ENCODE measurements around the gene TTR. TPM values are rescaled to one million over a fixed set of nuclear protein-coding genes. Genes with fewer than 3 reads are reported as not detected.

Gene TTR
- polyA plus RNA-seq (ENCODE audit: insufficient read length): 0.23 TPM
- long read RNA-seq, donor 1: 0 reads
- long read RNA-seq, donor 2, transcript TTR-201 (4 exons, 957 nt): major isoform, 8 of 8 reads
- long read RNA-seq, donor 2, partial matches to known transcripts: 0 of 8 reads
- long read RNA-seq, donor 2, other reads (novel, unspliced or antisense): 0 of 8 reads
- long read RNA-seq, donor 3: 0 reads
- long read RNA-seq, donor 4, partial matches to known transcripts: 0 of 2 reads
- long read RNA-seq, donor 4, other reads (novel, unspliced or antisense): 0 of 2 reads
- long read RNA-seq, donor 5, partial matches to known transcripts: 0 of 2 reads
- long read RNA-seq, donor 5, other reads (novel, unspliced or antisense): 0 of 2 reads
- long read RNA-seq, donor 6, partial matches to known transcripts: 0 of 3 reads
- long read RNA-seq, donor 6, other reads (novel, unspliced or antisense): 0 of 3 reads
- long read RNA-seq, donor 7, transcript TTR-201 (4 exons, 957 nt): major isoform, 9 of 11 reads
- long read RNA-seq, donor 7, partial matches to known transcripts: 0 of 11 reads
- long read RNA-seq, donor 7, other reads (novel, unspliced or antisense): 0 of 11 reads
- long read RNA-seq, donor 8: 0 reads

- no peak for DNase-seq
These were observed at the start of gene TTR for GRCh38 chr18:31591628-31592027. TTR (plus strand) TSS chr18:31591877; CDS start chr18:31591903, 26 bp downstream.

DNA sequence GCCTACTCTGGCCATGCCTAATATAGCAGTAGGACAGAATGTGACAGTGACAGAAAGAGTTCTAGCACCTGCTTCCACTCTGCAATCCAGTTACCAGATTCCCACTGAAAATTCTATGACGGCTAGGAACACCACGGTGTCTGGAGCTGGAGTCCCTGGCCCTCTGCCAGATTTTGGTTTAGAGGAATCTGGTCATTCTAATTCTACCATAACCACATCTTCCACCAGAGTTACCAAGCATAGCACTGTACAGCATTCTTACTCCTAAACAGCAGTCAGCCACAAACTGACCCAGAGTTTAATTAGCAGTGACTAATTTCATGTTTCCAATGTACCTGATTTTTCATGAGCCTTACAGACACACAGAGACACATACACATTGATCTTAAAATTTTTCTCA, 45.2 kb upstream of the TTR start:
- no peak for DNase-seq

- no peak for DNase-seq
These were observed 42.8 kb upstream of the TTR start for GRCh38 chr18:31548853-31549252.

DNA sequence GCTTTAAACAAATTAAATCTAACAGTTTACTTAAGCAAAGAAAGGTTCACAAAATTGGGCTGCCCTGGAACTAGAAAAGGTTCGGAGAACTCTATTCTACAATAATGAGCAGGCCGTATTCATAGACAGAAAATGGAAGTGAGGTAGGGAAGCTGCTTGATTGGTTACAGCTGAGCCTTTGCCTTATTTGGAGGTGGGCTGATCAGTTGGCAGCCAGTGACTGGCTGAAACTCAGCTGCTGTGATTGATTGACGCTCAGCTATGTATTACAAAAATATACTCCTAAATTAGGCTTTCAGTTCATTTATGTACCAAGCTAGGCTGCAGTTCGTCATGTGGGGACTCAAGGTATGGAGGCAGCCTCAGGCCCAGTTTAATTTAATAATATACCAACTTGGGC, 42.3 kb upstream of the TTR start:
- DNase-seq: no peak

DNA sequence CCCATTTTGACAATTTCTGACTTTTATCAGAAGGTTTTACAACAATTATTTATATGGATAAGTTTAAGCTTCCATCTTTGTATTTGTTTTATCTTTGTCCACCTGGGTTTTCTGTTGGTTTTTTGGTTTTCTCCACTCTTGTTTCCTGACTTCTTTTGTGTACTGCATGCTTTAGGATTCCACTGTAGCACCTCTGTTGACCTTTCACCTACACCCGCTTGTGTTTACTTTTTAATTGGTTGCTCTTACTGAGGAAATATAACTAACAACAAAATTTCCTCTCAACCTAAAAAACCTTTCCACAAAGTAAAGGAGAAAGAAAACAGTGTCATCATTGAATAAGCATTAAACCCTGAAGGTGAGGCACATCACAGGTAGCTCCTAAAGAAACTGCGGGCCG, 39.8 kb upstream of the TTR start:
- DNase-seq: no peak

GRCh38 chr18:31553800-31554199, 37.9 kb upstream of the TTR start:
- DNase-seq: no peak

DNA sequence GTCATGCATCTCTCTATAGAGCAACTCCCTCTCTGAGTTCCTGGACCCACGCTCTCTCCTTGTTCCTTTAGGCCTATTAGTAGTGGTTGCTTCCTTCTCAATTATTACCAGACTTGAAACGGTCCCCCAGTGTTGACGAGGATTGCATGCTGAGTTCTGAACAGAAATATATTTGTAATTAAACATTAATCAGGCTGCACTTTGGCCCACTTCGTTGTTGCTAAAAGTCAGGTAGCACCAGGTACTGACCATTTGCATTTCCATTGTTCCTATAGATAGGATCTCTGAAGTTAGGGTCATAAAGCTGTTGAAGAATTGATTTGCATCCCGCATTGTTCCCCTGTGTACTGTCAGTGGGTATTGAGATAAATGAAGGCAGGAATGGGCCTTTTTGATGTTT, 36.9 kb upstream of the TTR start:
- no peak for DNase-seq

- peak; percentile 69 for DNase-seq
These were observed 35.5 kb upstream of the TTR start for GRCh38 chr18:31555971-31556747.

GRCh38 chr18:31557446-31557845, 34.2 kb upstream of the TTR start:
- DNase-seq: no peak

DNA sequence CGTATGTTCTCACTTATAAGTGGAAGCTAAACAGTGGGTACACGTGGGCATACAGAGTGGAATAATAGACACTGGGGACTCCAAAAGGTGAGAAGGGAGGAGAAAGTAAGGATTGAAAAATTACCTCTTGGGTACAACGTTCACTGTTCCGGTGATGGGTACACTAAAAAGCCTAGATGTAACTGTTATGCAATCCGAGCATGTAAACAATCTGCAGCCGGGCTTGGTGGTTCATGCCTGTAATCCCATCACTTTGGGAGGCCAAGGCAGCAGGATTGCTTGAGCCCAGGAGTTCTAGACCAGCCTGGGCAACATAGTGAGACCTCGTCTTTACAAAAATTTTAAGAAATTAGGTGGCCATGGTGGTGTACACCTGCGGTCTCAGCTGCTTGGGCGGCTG, 33.1 kb upstream of the TTR start:
- DNase-seq: no peak

DNA sequence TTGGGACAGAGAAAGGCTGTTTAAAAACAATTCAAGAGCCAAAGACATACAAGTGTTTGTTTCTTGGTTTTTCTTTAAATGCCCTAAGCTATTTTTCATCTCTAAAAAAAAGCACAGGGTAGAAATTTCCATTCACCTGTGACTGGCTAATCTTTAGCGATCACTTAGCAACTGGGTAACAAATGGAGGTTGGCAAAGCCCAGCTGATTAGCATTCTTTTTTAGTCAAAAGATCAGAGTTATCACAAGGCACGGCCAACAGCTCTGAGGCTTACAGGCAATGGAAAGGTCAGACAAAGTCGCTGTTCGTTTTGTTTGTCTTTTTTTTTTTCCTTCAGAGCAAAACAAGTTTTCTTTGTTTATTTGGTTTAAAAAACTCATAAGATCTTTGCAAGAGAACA, 29.0 kb upstream of the TTR start:
- DNase-seq: no peak

DNA sequence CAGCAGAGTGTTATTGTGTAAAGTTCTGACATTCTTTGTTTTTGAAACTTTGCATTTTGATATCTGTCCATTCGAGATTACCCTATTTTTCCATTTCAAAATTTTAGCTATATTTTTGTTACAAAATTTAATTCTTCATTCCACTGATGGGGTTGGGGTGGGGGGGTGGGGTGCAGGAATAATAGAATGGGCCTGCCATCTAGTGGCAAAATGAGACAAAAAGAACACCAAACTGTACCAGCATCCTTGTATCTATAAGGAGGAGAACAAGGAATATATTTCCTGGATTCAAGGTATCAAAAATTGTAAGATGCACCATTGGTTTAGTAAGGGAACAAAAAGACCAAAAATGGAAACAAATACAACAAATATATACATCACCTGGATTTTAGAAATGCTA, 27.9 kb upstream of the TTR start:
- DNase-seq: no peak

- no peak for DNase-seq
These were observed 26.3 kb upstream of the TTR start for GRCh38 chr18:31565345-31565744.

DNA sequence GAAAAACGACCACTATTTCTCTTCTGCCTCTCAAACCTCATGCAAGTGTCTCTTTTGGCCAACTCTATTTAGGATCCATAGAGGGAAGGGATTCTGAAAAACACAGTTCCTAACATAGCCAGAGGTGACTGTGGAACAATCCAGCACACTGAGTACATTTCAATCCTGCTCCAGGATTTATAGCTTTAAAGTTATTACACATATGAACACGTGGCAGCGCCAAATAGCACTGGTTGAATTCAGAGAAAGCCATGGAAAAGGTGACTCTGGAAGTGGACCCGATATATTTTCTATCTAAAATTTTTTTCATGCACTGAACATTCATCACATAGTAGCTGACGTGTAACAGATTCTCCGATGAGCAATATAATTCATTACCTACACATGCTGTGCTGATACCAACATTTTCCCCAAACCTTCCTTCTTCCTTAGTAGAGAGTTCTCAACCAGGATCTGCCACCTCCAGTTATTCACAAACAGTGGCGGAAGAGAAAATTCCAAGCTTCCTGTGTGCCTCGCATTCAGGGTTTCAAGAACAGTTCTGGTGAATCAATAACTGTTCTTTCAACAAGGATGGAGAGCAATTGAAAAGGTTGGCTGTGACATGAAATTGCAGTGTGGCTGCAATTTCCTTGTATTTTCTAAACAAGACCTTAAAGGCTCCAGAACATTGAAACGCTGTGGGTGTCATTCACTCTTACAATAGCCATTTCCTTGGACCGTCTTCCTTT, 25.7 kb upstream of the TTR start:
- DNase-seq: no peak

DNA sequence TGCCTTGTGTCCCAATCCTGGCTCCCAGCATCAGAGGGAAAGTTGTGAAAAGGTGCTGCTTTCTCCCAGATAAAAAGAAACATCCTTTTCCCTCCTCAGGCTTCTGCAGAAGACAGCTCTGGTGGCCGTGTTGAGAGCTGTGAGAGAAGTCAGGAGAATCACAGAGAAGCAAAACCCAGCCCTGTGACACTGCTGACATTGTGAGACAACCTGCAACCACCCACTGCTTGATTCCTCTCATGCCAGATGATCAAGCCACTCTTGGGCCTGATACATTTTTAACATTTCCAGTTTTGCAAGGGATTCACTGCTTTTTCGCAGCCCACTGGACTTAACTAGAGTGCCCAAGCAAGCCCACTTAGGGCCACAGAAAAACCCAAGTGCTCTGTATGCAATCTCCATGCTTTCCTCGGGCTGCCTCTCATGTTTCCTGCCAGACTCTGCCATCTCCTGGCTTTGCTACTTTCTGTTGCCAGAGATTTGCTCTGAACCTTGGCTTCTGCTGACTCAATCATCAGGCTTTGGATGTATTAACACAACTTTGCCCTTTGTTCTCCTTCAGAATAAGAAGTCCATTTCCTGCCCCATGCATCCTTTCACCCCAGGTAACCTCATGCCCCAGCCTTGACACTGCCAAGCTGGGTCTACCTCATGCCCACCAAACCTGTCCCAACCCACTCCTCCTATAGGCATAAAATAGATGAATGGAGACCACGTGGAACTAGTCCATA, 24.9 kb upstream of the TTR start:
- DNase-seq: no peak

- DNase-seq: no peak
These were observed 19.3 kb upstream of the TTR start for GRCh38 chr18:31572368-31572767.

GRCh38 chr18:31573051-31573450, 18.6 kb upstream of the TTR start:
- DNase-seq: no peak

DNA sequence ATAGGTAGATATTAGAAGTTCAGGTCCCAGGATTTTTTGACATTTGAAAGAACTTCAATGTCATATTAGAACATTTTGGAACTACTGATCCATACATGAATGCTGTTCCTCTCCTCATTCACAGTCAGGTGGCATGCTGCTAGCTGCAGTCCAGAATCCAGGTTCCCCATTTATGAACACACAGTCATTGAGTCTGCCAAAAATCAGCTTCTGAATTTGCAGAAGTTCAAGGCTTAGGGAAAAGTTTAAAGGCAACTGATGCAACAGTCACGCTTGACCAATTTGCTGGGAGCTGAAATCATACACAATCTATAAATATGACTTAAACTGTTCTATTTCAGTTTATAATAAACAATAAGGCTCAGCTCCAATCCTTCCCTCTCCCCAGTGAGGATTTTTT, 17.3 kb upstream of the TTR start:
- DNase-seq: no peak

DNA sequence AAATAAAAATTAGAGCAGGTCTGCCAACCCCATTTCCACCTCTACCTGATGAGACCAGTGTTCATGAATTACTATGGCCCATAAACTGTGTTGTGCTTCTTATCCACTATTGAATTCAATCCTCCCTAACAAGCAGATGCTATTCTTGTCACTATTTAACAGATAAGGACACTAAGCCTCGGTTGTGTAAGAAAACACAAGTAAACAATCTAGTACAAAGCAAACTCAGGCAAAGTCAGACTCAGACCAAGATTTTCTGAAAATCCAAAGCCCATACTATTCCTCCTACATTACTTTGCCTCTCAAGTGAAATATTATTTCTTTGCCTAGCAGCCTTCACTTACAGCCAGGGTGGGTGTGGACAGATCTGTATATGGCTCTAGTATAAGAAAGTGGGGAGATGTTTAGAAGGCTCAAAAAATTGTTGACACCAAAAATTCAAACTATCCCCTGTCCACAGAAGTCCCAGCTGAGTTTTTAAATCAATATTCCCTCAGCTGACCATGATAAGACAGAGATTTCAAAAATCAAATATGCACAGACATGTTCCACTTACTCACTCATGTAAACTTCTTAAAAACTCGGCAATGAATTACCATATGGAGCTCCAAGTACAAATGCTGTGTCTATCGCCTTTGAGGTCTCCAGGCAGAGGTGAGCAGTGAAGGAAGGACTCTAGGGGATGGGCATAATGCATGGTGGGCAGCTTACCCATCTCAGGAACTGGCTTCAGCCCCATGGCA, 16.0 kb upstream of the TTR start:
- DNase-seq: no peak

DNA sequence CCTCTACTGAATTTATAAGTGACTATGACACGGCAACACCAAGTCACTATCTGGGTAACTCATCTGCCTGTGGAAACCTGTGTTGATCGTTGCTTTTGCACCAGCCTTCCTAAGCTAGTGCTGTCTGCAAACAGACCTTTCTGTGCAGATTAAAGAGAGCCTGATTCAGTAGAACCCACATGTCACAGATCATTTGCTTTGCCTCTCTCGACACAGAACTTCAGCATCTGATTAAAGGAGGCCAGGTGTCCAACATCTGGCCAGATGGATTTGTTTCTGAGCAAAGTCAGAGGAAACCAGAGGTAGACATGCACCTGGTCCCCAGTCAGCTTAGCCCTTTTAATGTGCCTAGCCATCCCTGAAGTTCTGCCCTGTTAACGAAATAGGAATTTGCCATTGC, 15.0 kb upstream of the TTR start:
- DNase-seq: no peak

GRCh38 chr18:31577195-31577594, 14.5 kb upstream of the TTR start:
- no peak for DNase-seq
